ENCODE data around the gene RNF224. TPM values are rescaled to one million over a fixed set of nuclear protein-coding genes. Genes with fewer than 3 reads are reported as not detected.

Gene RNF224
- total and polyA plus RNA-seq, 2 of the 13 experiments (the other 11 are each of a cell fraction or from before 2014, with no cell fraction given), result 0.09 TPM; not detected in 1

DNA sequence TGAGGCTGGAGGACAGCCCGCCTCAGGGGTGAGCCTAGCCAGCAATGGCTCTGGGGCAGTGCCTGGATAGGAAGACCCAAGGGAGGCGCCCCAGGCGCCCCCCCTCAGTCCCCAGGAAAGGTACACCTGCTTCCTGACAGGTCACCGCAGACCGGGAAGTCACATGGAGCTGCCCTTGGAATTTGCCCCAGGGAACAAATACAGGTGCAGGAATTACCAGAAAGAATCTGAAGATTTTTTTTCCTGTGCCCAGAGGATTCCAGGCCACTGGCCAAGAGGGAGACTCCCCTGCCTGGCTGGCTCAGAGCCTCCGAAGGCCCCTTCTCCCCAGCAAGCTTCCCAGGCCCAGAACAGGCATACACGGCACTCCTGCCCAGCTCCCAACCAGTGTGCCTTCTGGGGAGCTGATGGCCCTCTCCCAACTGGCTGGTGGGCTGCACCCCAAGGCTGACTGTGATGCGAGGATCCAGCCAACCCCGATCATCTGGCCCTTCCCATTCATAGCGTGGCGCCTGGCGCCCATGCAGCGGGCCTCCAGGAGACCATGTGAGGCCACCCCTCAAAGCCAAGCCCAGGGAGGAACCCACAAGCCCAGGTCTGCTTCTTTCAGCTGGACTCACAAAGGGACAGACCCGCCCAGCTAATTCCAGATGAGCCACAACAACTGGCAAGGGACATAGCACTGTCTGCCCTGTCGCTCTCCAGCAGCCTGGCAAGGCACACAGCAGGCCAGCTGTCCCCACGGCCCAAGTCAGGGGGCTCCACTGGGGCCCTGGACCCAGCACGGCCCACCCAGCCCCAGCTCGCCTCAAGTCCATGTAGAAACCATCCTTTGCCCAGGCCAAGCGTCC is 29.0 kb upstream of the RNF224 start (continued):
- TF ChIP-seq ZEB1 (IDR thresholded peaks at IDR 0.05; ENCODE audit: insufficient replicate concordance, low read depth) (peak; percentile 94), ATM (IDR thresholded peaks at IDR 0.05; ENCODE audit: borderline replicate concordance) (no peak), RAD21 (CRISPR knock-in tag; IDR thresholded peaks at IDR 0.05) (no peak), NR1H2 (CRISPR knock-in tag; IDR thresholded peaks at IDR 0.05; ENCODE audit: borderline replicate concordance, low read depth) (no peak), ZNF350 (CRISPR knock-in tag; IDR thresholded peaks at IDR 0.05; ENCODE audit: borderline replicate concordance, low read depth) (no peak; the same call in 1 of the 2 replicates), YEATS4 (CRISPR knock-in tag; IDR thresholded peaks at IDR 0.05; ENCODE audit: borderline replicate concordance) (0 out of 2 replicates have a peak, but pooled peaks have one; percentile 42), ARID5B (CRISPR knock-in tag; IDR thresholded peaks at IDR 0.05) (peak; percentile 49; the same call in 1 of the 2 replicates), MAX (IDR thresholded peaks at IDR 0.05) (peak; percentile 60), SMAD3 (CRISPR knock-in tag; IDR thresholded peaks at IDR 0.05) (no peak), TEF (CRISPR knock-in tag; IDR thresholded peaks at IDR 0.05) (no peak), MTERF4 (CRISPR knock-in tag; IDR thresholded peaks at IDR 0.05) (no peak), ZNF574 (CRISPR knock-in tag; IDR thresholded peaks at IDR 0.05) (no peak), ZNF501 (CRISPR knock-in tag; IDR thresholded peaks at IDR 0.05) (peak; percentile 40; the same call in 1 of the 2 replicates), ZNF12 (CRISPR knock-in tag; IDR thresholded peaks at IDR 0.05) (no peak), CENPX (CRISPR knock-in tag; IDR thresholded peaks at IDR 0.05) (no peak)
- TF ChIP-seq, protein P1, sequence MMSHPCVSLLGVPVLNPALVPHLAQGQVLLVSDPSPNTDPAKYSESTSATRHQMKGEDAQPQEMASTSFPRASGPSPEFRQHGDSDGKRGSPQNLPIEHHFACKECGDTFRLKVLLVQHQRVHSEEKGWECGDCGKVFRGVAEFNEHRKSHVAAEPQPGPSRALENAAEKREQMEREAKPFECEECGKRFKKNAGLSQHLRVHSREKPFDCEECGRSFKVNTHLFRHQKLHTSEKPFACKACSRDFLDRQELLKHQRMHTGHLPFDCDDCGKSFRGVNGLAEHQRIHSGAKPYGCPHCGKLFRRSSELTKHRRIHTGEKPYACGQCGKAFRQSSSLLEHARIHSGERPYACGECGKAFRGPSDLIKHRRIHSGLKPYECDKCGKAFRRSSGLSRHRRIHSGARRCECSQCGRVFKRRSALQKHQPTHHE (CRISPR knock-in tag; IDR thresholded peaks at IDR 0.05; ENCODE audit: borderline replicate concordance), result no peak
- TF ChIP-seq, protein P2, sequence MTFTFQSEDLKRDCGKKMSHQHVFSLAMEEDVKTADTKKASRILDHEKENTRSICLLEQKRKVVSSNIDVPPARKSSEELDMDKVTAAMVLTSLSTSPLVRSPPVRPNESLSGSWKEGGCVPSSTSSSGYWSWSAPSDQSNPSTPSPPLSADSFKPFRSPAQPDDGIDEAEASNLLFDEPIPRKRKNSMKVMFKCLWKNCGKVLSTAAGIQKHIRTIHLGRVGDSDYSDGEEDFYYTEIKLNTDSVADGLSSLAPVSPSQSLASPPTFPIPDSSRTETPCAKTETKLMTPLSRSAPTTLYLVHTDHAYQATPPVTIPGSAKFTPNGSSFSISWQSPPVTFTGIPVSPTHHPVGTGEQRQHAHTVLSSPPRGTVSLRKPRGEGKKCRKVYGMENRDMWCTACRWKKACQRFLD (CRISPR knock-in tag; IDR thresholded peaks at IDR 0.05; ENCODE audit: borderline replicate concordance), result no peak
